ENCODE data around the gene CABP1.
"Not testable (repeated sequence)": the region's sequence is repeated elsewhere in the genome, so short reads cannot be mapped to it uniquely, and the experiment has no call there.

The CABP1 gene

GRCh38 chr12:120639771-120640721, at the start of gene CABP1:
Gene CABP1 (plus strand): TSS chr12:120640626. CDS start chr12:120640686, 60 bp downstream.
- DNase-seq, result peak; percentile 33 to 75

- no peak for DNase-seq
These were observed 49.6 kb upstream of the CABP1 start for GRCh38 chr12:120590741-120591407.

DNA sequence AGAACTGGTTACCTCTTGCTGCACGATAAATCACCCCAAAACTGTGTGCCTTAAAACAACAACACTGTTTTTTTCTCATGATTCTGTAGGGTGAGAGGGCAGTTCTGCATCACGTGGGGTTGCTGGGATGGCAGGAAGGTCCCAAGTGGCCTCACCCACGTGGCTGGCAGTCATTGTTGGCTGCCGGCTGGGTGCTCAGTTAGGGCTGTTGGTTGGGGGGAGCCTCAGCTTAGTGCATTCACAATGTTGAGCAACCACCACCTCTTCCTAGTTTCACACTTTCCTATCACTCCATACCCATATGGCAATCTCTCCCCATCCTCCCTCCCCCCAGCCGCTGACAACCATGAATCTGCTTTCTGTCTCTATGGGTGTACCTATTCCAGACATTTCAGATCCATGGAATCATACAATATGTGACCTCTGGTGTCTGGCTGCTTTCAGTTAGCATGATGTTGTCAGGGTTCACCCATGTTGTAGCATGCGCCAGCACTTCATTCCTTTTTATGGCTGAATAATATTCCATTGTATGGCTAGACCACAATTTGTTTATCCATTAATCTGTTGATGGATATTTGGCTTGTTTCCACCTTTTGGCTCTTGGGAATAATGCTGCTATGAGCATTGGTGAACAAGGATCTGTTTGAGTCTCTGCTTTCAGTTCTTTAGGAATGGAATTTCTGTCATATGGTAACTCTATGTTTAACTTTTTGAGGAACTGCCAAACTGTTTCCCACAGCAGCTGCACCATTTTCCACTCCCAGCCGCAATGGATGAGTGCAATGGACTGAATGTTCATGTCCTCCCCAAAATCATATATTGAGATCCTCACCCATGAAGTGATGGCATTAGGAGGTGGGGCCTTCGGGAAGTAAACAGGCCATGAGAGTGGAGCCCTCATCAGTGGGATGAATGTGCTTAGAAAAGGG, 48.0 kb upstream of the CABP1 start:
- DNase-seq, result no peak

- no peak for DNase-seq
These were observed 43.5 kb upstream of the CABP1 start for GRCh38 chr12:120596901-120597300.

- no peak for DNase-seq
These were observed 42.6 kb upstream of the CABP1 start for GRCh38 chr12:120597861-120598260.

- no peak for DNase-seq
These were observed 41.6 kb upstream of the CABP1 start for GRCh38 chr12:120598674-120599463.

DNA sequence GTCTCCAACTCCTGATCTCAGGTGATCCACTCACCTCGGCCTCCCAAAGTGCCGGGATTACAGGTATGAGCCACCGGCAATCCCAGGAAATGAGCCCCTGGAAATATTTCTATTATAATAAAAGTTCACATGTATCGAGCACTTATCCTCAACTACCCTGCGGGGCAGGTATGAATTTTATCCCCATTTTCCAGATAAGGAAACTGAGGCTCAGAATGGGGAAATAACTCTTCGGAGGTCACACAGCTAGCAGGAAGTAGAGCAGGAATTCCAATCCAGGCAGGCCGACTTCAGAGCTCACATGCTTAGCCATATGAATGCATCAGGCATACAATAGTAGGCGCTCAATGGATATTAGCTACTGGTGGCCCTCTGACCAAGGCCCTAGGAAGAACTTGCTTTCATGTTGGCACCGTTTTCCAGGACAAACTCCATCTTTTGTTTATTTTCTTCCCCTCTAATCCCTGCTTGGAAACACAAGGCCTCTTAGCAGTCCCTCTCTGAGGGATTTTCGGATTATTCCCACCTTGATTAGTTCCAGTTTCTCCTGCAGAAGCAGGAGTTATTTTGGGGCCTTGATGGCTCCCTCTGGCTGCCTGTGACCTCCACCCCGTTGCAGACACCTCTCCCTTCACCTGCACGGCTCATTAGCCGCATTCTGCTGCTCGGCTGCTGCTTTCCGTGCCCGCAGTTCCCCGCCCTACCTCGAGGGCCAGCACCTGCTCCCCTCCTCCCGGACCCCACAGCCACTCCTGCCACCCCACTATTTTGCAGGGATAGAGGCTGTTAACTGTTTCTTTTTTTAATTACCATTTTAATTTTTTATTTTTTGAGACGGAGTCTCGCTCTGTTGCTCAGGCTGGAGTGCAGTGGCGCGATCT, 40.5 kb upstream of the CABP1 start:
- DNase-seq, result no peak

DNA sequence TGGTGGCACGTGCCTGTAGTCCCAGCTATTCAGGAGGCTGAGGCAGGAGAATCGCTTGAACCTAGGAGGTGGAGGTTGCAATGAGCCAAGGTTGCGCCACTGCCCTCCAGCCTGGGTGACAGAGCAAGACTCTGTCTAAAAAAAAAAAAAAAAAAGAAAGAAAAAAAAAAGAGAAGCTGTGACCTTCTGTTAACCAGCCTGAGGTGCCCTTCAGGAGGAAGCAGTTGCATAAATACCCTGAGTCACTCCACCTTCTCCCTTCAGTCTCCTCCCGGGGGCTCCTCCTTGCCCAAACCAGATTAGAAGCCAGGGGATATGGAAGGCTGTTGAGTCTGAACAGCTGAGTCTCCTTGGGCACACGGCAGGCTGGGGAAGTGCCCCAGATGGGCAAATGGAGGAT, 38.0 kb upstream of the CABP1 start:
- DNase-seq, result not testable (repeated sequence)

DNA sequence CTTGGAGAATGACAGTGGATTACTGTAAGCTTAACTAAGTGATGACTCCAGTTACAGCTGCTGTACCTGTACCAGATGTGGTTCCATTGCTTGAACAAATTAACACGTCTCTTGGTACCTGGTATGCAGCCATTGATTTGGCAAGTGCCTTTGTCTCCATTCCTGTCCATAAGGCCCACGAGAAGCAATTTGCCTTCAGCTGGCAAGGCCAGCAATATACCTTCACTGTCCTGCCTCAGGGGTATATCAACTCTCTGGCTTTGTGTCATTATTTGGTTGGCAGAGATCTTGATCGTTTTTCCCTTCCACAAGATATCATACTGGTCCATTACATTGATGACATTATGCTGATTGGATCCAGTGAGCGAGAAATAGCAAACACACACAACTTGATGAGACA, 29.9 kb upstream of the CABP1 start:
- no peak for DNase-seq

DNA sequence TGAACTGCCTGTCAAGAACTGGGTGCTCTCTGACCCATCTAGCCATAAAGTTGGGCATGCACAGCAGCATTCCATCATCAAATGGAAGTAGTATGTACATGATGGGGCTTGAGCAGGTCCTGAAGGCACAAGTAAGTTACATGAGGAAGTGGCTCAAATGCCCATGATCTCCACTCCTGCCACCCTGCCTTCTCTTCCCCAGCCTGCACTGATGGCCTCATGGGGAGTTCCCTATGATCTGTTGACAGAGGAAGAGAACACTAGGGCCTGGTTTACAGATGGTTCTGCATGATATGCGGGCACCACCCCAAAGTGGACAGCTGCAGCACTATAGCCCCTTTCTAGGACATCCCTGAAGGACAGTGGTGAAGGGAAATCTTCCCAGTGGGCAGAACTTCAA, 28.9 kb upstream of the CABP1 start:
- DNase-seq, result not testable (repeated sequence)

DNA sequence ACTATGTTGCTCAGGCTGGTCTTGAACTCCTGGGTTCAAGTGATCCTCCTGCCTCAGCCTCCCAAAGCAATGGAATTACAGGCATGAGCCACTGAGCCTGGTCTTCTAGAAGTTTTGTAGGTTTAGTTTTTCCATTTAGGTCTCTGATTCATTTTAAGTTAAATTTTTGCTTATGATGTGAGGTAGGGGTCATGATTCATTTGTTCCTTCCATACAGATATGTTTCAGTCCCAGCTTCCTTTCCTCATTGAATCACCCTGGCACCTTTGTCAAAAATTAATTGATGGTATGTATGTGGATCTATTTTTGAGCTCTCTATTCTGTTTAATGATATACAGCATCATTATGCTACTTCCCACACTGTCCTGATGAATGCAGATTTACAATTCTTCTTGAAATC, 25.6 kb upstream of the CABP1 start:
- DNase-seq, result no peak

DNA sequence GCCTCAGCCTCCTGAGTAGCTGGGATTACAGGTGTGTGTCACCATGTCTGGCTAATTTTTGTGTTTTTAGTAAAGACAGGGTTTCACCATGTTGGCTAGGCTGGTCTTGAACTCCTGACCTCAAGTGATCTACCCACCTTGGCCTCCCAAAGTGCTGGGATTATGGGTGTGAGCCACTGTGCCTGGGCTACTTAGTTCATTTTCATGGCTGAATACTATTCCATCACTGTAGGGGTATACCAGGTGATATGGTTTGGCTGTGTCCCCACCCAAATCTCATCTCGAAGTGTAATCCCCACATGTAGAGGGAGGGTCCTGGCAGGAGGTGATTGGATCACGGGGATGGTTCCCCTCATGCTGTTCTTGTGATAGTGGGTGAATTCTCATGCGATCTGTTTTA, 23.2 kb upstream of the CABP1 start:
- DNase-seq, result not testable (repeated sequence)

DNA sequence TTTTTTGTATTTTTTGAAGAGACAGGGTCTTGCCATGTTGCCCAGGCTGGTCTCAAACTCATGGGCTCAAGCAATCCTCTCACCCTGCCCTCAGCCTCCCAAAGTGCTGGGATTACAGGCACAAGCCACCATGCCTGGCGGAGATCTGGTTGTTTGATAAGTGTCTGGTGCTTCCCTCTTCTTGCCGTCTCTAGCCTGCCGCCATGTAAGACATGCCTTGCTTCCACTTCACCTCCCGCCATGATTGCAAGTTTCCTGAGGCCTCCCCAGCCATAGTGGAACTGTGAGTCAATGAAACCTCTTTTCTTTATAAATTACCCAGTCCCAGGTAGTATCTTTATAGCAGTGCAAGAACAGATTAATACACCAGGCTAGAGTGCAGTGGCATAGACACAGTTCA, 22.7 kb upstream of the CABP1 start:
- not testable (repeated sequence) for DNase-seq

DNA sequence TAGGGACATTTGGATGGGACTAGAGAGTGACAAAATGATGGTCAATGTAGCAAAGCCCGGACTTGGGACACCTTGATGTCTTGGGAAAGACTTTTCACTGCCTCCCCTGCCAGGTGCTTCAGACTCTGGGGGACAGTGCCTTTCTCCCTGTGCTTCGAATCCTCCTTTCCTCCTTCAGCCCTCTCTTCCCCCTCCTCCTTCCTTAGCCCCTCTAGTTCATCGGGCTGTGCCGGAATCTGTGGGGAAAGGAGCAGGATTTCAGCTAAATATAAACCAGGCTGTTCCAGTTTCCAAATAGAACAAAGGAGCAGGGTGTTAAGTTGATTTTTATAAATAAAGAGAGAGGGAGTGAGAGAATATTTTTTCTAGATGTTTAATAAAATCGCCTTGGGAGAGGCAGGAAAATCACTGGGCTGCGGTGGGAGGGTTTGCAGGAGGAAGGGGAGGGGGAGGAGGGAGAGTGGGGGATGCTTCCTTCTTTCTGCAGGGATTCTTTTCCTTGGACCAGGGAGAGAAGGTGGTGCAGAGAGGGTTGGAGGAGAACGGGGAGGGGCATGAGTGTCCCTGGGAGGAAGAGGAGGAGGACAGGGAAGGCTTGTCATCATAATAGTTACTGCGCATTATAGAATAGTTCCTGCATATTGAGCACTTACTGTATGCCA, 21.3 kb upstream of the CABP1 start:
- DNase-seq, result no peak

- DNase-seq, result no peak
These were observed 19.8 kb upstream of the CABP1 start for GRCh38 chr12:120620624-120621023.

DNA sequence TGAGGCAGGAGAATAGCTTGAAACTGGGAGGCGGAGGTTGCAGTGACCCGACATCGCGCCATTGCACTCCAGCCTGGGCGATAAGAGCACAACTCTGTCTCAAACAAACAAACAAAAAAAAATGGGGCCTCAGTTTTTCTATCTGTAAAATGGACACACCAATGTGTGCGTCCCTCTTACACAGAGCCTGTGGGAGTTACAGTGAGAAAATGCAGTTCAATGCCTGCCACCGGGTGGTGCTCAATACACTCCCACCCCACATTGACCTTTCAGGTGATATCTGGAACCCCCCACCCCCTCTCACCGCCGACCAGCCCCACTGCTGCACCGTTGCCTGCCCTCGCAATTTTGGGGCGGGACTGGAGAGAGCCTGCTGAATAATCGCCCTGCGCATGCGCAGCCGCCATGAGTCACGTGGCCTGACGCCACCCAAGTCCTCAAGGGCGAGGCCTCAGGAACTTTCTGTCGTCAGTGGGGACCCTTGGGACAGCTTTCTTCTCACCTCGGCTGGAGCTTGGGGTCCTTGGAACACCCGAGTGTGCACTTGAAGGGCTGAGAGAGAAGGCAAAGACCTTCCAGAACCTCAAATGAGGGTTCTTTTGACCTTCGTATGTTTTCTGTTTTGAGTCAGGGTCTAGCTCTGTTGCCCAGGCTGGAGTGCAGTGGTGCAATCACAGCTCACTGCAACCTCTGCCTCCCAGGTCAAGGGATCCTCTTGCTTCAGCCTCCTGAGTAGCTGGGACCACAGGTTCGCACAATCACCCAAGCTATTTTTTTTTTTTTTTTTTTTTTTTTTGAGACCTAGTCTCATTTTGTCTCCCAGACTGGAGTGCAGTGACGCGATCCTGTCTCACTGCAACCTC, 14.6 kb upstream of the CABP1 start:
- DNase-seq, result no peak

- DNase-seq, result no peak
These were observed 11.5 kb upstream of the CABP1 start for GRCh38 chr12:120628919-120629318.

- no peak for DNase-seq
These were observed 10.1 kb upstream of the CABP1 start for GRCh38 chr12:120630104-120630892.

- DNase-seq, result no peak
These were observed 9.3 kb upstream of the CABP1 start for GRCh38 chr12:120631097-120631496.
